SU-DHL-6 (cell line): Measurements from ENCODE around the gene DENND6B.

Experiments
- H2AFZ ChIP-seq: fragments of 200-600 bp; sonication (generic); 2 replicates; pipeline ENCODE4 v1.6.1; 2014; ENCODE audit warnings: low read depth, mild to moderate bottlenecking, moderate library complexity, mixed read lengths, antibody characterized with exemption, low read length; ENCODE audit not compliant: severe bottlenecking
- H3F3A ChIP-seq: fragments of 200-600 bp; shearing (Covaris generic); 2 replicates; pipeline ENCODE4 v1.6.0; 2016; ENCODE audit warnings: antibody characterized with exemption, mild to moderate bottlenecking; ENCODE audit not compliant: insufficient read depth
- H3K27ac ChIP-seq: fragments of 200-600 bp; sonication (generic); 2 replicates; pipeline ENCODE4 v1.5.1; 2016; ENCODE audit warnings: low read depth, mild to moderate bottlenecking, low read length, moderate library complexity, mixed read lengths
- H3K27me3 ChIP-seq: fragments of 200-600 bp; sonication (generic), shearing (Covaris generic); 2 replicates; pipeline ENCODE4 v1.6.0; 2014; ENCODE audit warnings: mild to moderate bottlenecking, low read length
- H3K36me3 ChIP-seq: fragments of 200-600 bp; sonication (generic); 2 replicates; pipeline ENCODE4 v1.6.1; 2014; ENCODE audit warnings: mild to moderate bottlenecking, low read length, mixed read lengths
- H3K4me2 ChIP-seq: fragments of 300-600, 200-600 bp; shearing (Covaris generic), sonication (generic); 2 replicates; pipeline ENCODE4 v1.6.0; 2014; ENCODE audit warnings: low read length, low read depth, mild to moderate bottlenecking; ENCODE audit not compliant: poor library complexity, severe bottlenecking
- H3K4me3 ChIP-seq: fragments of 200-600 bp; sonication (generic); 2 replicates; pipeline ENCODE4 v1.5.1; 2014; ENCODE audit warnings: antibody characterized with exemption, low read length, mild to moderate bottlenecking, mixed read lengths; ENCODE audit not compliant: insufficient read depth, poor library complexity, severe bottlenecking
- H3K79me2 ChIP-seq: fragments of 200-600 bp; sonication (generic); 2 replicates; pipeline ENCODE4 v1.6.1; 2014; ENCODE audit warnings: mild to moderate bottlenecking, low read length, moderate library complexity; ENCODE audit not compliant: insufficient read depth
- H3K9ac ChIP-seq: fragments of 200-600 bp; sonication (generic); 2 replicates; pipeline ENCODE4 v1.7.0; 2014; ENCODE audit warnings: mild to moderate bottlenecking, low read length
- H3K9me2 ChIP-seq: fragments of 200-600 bp; sonication (generic); replicated peaks from 2 replicates; pipeline ENCODE4 v1.6.1; 2014; ENCODE audit warnings: low read length; ENCODE audit not compliant: insufficient read depth
- H3K9me3 ChIP-seq: fragments of 200-600 bp; sonication (generic); 2 replicates; pipeline ENCODE4 v1.6.1; 2014; ENCODE audit warnings: low read length, mixed read lengths; ENCODE audit not compliant: insufficient read depth
- H4K20me1 ChIP-seq: fragments of 200-600 bp; sonication (generic); 2 replicates; pipeline ENCODE4 v1.6.1; 2014; ENCODE audit warnings: low read depth, mild to moderate bottlenecking, antibody characterized with exemption, low read length, moderate library complexity, mixed read lengths
- EZH2phosphoT487 ChIP-seq: fragments of 200-600 bp; sonication (generic), shearing (Covaris generic); conservative IDR thresholded peaks from 2 replicates; pipeline ENCODE4 v1.6.1; 2018; ENCODE audit warnings: mild to moderate bottlenecking, antibody characterized with exemption, low read length, moderate library complexity, mixed read lengths
- TF ChIP-seq, protein P1 (sequence below): fragments of 200-600 bp; sonication (generic); IDR thresholded peaks from one replicate; pipeline ENCODE4 v1.5.1; 2017; ENCODE audit warnings: antibody characterized with exemption, mild to moderate bottlenecking, low read length, moderate library complexity; ENCODE audit not compliant: insufficient read depth, poor library complexity, severe bottlenecking

Gene DENND6B

DNA sequence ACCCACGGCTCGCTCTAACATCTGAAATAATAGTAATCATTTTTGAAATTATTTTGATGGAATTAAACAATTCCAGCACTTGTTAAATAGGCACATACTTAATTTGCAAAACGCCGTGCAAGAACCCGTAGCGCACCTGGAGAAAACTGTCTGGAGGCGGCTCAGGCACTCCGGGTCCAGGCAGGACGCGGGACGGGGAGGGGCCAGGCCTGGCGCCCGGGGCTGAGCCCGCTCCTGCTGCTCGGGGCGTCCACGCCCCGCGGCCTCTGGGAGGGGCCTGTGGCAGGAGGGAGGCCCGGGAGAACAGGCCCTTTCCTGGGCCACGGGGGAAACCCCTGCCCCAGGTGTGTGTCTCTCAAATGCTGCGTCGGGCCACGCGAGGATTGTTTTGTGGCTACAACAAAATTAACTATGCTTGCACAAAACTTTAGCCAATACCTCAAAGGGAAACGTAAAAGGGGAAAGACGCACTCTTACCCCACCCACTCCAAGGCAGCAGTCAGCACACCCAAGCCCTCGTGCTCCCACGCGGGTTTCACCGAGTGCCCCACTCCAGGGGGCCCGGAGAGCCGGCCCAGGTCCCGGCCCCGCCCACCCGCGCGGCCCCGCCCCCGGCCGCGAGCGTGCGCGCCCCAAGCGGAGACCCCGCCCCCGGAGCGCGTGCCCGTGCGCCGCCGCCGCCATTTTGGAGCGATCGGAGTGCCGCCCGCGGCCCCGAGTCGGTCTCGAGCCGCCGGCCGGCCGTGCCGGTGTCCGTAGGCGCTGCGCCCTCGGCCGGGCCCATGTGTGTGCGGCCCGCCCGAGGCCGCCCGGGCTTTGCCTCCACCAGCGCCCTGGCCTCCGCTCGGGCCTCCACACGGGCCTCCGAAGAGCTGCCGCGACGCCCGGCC lies 16.1 kb upstream of the DENND6B start, which contains the start of gene PPP6R2:
TSS of gene PPP6R2 (plus strand) at position 677 of the 890 bp plus-strand sequence. CDS start 50,582 bp downstream, outside the sequence.
- Histone ChIP-seq H3K27ac (peak within 1 kb of the TSS; percentile 74), H3F3A (peaks cover 42% of the 10 kb centered on the region), H3K9me2 (no peaks in the 10 kb centered on the region), H3K9ac (peak within 1 kb of the TSS; percentile 96), H3K4me3 (peak within 1 kb of the TSS; percentile 97), H3K4me2 (peak within 1 kb of the TSS; percentile 77), H3K27me3 (no peaks in the 10 kb centered on the region), H3K36me3 (no peaks in the 10 kb centered on the region), H2AFZ (peak within 1 kb of the TSS; percentile 23), H3K79me2 (peaks cover 31% of the 10 kb centered on the region), H4K20me1 (no peaks in the 10 kb centered on the region; the same call in 1 of the 2 replicates), H3K9me3 (no peaks in the 10 kb centered on the region)
- TF ChIP-seq, protein P1, sequence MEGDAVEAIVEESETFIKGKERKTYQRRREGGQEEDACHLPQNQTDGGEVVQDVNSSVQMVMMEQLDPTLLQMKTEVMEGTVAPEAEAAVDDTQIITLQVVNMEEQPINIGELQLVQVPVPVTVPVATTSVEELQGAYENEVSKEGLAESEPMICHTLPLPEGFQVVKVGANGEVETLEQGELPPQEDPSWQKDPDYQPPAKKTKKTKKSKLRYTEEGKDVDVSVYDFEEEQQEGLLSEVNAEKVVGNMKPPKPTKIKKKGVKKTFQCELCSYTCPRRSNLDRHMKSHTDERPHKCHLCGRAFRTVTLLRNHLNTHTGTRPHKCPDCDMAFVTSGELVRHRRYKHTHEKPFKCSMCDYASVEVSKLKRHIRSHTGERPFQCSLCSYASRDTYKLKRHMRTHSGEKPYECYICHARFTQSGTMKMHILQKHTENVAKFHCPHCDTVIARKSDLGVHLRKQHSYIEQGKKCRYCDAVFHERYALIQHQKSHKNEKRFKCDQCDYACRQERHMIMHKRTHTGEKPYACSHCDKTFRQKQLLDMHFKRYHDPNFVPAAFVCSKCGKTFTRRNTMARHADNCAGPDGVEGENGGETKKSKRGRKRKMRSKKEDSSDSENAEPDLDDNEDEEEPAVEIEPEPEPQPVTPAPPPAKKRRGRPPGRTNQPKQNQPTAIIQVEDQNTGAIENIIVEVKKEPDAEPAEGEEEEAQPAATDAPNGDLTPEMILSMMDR, result no peak
- TF ChIP-seq EZH2phosphoT487, result no peak

DNA sequence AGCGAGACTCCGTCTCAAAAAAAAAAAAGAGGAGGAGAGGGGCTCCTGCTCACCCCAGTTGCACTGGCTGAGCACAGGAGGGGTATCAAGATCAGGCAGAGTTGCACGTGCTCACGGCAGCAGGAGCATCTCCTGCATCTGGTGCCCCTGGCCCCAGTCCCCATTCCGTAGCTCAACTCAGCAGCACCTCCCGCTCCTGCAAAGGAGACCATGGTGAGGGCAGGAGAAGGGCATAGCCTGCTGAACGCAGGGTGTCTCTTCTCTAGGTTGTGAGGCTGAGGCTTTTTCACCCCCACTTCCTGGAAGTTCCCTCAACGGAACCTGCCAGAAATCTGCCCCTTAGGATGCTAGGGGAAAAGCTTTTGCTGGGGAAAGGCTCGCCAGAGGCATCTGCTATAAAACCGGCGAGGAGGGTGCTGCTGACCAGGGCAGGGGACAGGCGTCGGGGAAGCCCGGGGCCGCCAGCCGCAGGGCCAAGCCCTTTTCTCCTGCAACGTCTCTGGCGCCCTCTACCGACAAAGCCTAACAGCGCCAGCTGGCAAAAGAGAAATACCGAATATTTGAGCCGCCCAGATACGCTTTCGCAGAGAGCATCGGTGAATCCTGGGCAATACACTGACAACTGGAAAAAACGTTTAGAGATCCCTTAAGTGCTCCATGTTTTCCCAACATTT lies 15.3 kb upstream of the DENND6B start:
- peak overlapping the region; percentile 96 for H3K9ac ChIP-seq
- peak overlapping the region; percentile 77 for H3K4me2 ChIP-seq
- H3K79me2 ChIP-seq, result peaks cover 27% of the 10 kb centered on the region
- no peaks in the 10 kb centered on the region for H3K9me3 ChIP-seq
- no peaks in the 10 kb centered on the region; the same call in 1 of the 2 replicates for H4K20me1 ChIP-seq
- H3F3A ChIP-seq, result peaks cover 44% of the 10 kb centered on the region
- no peaks in the 10 kb centered on the region for H3K27me3 ChIP-seq
- peak overlapping the region; percentile 97 for H3K4me3 ChIP-seq
- no peaks in the 10 kb centered on the region for H3K9me2 ChIP-seq
- H3K27ac ChIP-seq, result peak overlapping the region; percentile 74
- H2AFZ ChIP-seq, result peak overlapping the region; percentile 22
- no peaks in the 10 kb centered on the region for H3K36me3 ChIP-seq
- no peak for TF ChIP-seq EZH2phosphoT487
- TF ChIP-seq, protein P1, result peak; percentile 90

DNA sequence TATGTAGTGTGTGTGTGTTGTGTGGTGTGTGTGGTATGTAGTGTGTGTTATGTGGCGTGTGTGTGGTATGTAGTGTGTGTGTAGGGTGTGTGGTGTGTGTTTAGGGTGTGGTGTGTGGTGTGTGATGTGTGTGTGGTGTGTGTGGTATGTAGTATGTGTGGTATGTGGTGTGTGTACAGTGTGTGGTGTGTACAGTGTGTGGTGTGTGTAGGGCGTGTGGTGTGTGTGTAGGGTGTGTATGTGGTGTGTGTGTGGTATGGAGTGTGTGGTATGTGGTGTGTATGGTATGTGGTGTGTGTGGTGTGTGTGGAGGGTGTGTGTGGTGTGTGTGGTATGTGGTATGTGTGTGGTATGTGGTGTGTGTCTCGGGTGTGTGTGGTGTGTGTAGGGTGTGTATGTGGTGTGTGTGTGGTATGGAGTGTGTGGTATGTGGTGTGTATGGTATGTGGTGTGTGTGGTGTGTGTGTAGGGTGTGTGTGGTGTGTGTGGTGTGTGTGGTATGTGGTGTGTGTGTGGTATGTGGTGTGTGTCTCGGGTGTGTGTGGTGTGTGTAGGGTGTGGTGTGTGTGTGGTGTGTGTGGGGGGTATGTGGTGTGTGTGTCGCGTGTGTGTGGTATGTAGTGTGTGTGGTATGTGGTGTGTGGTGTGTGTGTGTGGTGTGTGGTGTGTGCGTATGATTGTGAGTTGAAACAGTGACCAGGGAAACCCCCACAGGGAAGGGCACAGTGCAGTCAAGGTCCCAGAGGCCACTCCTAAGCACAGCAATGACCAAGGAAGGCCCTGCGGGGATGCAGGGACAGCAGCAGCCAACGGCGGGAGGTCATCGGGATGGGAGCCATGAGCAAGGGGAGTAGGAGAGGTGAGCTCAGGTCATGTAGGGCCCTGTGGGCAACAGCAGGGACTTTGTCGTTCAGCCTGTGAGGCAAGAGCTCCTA lies 13.4 kb upstream of the DENND6B start:
- H3K27ac ChIP-seq, result peak overlapping the region; percentile 74; the same call in 1 of the 2 replicates
- no peaks in the 10 kb centered on the region for H3K36me3 ChIP-seq
- H3K4me2 ChIP-seq, result no peak overlapping the region
- TF ChIP-seq EZH2phosphoT487, result no peak
- TF ChIP-seq, protein P1, result no peak
- H3K9me3 ChIP-seq, result no peaks in the 10 kb centered on the region
- peaks cover 24% of the 10 kb centered on the region for H3K79me2 ChIP-seq
- H3K4me3 ChIP-seq, result no peak overlapping the region
- H4K20me1 ChIP-seq, result no peaks in the 10 kb centered on the region
- H2AFZ ChIP-seq, result no peak overlapping the region
- no peaks in the 10 kb centered on the region for H3K27me3 ChIP-seq
- peaks cover 57% of the 10 kb centered on the region for H3F3A ChIP-seq
- no peak overlapping the region for H3K9ac ChIP-seq
- no peaks in the 10 kb centered on the region for H3K9me2 ChIP-seq
